ENCODE results near the gene PHC2. TPM values are rescaled to one million over a fixed set of nuclear protein-coding genes. Genes with fewer than 3 reads are reported as not detected.

The PHC2 gene
- total RNA-seq, 1 donor from 2014 or later: 84.7 TPM

DNA sequence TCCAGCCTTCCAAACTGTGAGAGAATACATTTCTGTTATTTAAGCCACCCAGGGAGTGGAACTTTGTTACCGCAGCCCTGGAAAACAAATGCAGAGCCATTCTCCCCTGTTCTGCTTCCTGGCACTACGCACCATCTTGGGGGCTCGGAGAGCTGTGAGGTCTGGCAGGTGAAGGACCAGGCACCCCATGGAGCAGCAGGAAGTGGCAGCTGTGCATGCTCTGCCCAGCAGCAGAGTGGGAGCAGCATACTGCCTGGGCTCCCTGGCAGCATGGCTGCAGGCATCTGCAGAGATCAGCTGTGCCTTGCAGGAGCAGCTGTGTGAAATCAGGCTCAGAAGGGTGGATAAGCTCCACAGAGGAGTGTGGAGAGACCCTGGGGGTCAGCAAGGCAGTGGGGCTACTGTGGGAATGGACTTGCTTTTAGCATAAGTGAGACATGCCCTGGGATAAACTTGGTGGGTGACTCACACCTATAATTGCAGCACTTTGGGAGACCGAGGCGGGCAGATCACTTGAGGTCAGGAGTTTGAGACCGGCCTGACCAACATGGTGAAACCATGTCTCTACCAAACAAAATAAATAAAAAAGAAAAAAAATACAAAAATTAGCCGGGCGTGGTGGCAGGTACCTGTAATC, 23.9 kb upstream of the PHC2 start:
- DNase-seq (ENCODE audit: low read depth, low spot score): no peak

DNA sequence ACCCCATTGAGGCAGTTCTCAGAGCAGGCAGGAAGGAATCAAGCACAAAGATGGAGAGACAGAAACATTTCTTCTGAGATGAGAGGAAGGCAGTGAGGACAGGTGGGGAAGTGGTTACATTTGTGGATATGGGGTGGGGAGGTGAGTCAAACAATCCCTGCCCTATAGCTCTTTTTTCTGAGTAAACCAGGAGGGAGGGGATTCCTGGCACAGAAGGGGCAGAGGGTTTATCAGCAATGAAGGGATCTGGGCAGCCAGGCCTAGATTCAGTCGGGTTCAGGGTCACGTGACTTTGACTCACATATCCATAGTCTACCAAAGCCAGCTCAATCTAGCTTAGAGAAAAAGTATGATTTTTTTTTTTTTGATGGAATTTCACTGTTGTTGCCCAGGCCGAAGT, 15.7 kb upstream of the PHC2 start:
- no peak for DNase-seq (ENCODE audit: low read depth, low spot score)

GRCh38 chr1:33445108-33445507, 14.2 kb upstream of the PHC2 start:
- DNase-seq (ENCODE audit: low read depth, low spot score): no peak

DNA sequence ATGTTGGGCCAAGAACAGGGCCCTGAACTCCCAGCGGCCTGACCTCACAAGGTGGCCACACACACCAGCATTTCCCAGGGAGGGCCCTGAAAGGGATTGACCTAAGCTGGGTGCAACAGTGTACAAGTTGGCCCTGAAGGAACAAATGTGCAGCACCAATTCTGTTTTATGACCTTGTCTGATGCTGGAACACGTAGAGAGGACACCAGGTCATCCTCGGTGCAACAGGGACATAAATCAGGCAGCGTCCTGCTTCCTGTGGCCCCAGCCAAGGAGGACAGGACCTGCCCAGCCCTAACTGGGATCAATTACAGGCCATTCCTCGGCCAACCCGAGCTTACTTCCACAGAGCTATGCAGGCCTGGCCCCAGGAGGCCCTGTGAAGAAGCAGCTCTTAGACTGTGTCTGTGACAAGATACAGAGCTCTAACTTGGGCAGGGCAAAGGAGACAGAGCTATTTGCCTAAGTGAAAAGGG, 12.8 kb upstream of the PHC2 start:
- no peak for DNase-seq (ENCODE audit: low read depth, low spot score)

DNA sequence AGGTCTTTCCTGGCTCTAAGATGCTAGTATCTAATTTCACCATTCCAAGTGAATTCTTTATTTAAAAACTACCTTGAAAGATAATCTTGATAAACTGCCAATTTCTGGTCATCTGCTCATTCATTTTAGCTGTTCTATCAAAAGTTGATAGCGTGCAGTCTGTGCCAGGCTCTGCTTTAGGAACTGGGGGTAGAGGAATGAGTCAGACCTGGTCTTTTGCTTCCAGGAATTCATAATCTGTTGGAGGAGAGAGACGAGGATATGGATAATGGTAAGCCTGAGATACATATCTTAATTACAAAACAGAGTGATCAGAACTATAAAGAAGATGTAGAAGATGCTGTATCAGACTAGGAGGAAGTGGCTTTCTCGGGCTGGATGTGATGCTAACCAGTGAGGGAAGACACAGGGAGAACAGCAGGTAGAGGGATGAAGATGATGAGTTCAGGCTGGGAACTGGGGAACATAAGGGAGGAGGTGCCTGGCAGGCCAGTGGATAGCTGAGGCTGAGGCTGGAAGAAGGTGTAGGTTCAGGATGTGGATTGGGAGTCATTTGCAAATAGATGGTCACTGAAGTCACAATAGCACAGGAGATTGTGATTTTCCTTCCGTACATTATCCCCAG, 12.3 kb upstream of the PHC2 start:
- DNase-seq (ENCODE audit: low read depth, low spot score): peak; percentile 8

- no peak for DNase-seq (ENCODE audit: low read depth, low spot score)
Observed at GRCh38 chr1:33442141-33442540, 11.2 kb upstream of the PHC2 start.

DNA sequence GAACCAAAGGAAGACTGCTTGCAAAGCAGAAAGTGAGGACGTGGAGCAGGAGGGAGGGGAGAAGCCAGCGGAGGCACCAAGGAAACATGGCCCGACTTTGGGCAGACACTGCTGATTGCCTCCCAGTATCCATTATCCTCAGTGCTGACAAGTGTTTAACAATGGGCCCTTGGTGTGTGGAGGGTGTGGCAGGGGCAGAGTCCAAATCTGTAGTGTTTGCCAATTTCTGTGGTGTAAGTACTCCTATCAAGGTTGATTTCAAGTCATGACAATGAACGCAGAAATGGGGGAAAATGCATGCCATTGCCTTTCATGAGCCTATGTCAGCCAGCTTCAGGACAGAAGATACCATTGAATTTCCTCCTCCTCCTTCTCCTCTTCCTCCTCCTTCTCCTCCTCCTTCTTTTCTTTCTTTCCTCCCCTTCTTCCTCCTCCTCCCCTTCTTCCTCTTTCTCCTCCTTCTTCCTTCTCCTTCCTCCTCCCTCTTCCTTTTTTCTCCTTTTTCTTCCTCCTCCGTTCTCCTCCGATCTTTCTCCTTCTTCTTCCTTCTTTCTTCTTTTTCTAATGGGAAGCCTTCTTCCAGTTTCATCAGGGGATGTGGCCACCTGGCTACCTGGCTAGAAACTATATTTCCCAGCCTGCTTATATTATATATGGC, 10.3 kb upstream of the PHC2 start:
- no peak for DNase-seq (ENCODE audit: low read depth, low spot score)

DNA sequence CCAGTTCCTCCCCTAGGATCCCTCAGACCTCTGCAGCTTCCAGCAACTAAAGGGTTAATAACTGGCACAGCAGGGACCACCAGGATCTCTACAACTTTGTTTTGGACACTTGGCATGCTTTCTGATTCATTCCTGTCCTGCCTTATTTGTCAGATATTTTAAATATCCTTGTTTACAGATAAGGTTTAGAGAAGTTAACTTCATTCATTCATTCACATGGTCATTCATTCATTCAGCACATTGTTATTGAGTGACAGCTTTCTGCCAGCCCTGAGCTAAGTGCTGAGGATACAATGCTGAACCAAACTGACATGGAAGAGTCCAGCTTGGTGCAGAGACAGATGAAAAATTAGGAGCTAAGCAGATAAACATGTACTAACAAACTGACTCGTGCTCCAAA, 8.8 kb upstream of the PHC2 start:
- DNase-seq (ENCODE audit: low read depth, low spot score): no peak

DNA sequence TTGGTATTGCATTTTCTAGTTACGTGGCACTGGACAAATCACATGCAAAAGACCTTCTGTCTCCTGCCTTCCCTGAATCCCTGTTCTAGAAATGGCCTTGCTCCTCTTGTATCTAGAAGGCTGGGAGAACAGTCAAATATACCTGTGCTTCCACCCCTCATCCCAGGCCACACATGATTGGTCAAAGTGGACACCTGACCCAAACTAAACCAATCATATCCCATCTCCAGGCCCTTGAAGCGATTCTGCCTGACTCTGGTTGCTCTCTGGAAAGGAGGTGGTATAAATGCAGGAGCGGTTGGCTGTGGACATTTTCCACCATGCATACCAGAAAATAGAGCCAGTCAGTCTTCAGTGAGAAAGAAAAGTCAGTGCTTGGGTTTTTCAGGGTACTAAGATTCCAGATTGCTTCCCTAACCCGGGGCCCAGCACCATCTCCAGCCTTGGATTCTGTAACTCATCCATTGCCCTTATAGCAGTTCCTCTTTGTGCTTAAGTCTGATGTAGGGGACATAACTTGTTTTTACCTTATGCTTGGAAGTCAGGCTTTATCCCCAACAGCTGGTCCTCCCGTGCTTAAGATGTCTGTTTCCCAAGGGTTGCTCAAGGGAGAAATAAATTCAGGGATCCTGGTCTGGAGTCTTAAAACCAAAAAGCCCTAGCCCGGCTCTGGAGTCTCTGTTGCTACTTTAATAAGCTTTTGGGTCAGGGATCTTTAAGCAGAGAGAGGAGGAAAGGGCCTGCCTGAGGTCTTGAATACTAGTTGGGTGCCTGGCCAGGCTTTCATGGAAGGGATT, 7.7 kb upstream of the PHC2 start:
- no peak for DNase-seq (ENCODE audit: low read depth, low spot score)

DNA sequence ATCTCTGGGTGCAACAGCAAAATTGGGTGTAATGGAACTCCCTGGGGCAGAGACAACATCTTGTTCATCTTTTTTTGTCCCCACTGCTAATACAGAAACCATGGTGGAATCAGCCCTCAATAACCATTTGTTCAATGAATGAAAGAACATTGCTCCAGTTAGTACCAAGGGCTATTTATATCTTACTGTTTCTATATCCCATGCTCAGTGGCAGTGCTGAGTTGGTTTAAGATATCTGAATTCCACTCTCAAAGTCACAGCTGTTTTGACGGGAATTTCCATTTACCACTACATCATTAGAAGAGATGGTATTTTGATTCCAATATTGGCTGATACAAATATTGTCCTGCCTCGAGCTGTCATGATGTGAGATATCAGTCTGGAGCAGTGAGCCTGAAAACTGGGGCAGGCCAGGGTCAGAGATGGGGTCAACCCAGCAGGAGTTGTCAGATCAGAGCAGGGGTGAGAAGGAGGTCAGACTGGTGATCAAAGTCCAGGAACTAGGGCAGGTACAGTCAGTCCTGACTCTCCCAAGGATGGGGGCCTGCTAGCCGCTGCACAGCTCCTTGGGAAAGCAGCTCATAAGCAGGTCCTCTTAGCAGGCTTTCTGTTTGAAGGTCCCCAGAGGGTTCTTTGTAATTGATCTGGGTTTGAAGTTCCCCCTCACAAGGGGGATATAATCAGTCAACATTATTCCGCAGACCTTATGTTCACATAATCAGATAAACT, 5.8 kb upstream of the PHC2 start:
- no peak for DNase-seq (ENCODE audit: low read depth, low spot score)

DNA sequence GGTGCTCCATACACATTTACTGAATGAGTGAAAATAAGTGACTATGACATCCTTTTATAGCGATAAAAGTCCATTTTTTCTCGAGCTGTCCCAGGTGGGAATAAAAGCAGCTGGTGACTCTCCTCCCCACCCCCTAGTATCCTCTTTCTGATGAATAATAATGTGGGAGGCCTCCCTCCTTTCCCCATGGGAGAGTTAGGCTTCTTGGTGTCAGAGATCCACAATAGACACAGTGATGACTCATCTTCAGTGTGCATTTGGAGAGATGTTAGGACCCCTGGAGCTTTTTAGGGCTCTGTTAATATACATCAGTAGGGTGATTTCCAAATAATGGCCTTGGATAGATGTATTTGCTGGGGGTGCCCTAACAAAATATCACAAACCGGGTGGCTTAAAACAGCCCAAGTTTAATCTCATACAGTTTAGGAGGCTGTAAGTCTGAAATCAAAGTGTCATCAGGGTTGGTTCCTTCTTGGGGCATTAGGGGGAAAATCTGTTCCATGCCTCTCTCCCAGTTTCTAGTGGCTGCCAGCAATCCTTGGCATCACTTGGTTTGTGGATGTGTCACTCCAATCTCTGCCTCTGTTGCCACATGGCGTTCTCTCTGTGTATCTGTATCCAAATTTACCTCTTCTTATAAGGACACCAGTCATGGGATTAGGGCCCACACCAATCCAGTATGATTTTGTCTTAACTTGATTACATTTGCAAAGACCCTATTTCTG, 4.4 kb upstream of the PHC2 start:
- DNase-seq (ENCODE audit: low read depth, low spot score): no peak

- no peak for DNase-seq (ENCODE audit: low read depth, low spot score)
Observed at GRCh38 chr1:33434363-33434750, 3.5 kb upstream of the PHC2 start.

- peak; percentile 73 for DNase-seq (ENCODE audit: low read depth, low spot score)
Observed at GRCh38 chr1:33433509-33434362, 2.8 kb upstream of the PHC2 start.

- DNase-seq (ENCODE audit: low read depth, low spot score): no peak
Observed at GRCh38 chr1:33429856-33430691, 821 bp downstream of the PHC2 start.

- no peak for DNase-seq (ENCODE audit: low read depth, low spot score)
Observed at GRCh38 chr1:33429332-33429731, 1.6 kb downstream of the PHC2 start.

GRCh38 chr1:33428661-33429060, 2.2 kb downstream of the PHC2 start:
- DNase-seq (ENCODE audit: low read depth, low spot score): no peak

- DNase-seq (ENCODE audit: low read depth, low spot score): no peak
Observed at GRCh38 chr1:33426916-33427315, 4.0 kb downstream of the PHC2 start.

DNA sequence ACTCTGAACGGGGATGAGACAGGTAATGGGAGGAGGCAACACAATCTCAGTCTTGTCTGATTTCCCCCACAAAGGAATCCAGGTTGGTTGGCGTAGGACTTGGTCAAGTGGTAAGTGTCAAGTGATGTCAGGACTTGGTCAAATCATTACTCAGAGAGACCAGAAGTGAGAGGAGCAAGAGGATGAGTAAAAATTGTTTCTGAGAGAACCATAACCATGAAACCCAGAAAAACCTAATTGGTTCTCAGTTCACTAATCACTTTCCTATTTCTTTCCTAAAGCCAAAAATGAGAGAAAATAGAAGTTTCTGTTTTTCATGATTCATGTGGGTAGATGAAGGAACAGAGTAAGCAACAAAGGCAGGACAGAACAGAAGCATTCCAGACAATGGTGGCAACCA, 5.0 kb downstream of the PHC2 start:
- DNase-seq (ENCODE audit: low read depth, low spot score): no peak

DNA sequence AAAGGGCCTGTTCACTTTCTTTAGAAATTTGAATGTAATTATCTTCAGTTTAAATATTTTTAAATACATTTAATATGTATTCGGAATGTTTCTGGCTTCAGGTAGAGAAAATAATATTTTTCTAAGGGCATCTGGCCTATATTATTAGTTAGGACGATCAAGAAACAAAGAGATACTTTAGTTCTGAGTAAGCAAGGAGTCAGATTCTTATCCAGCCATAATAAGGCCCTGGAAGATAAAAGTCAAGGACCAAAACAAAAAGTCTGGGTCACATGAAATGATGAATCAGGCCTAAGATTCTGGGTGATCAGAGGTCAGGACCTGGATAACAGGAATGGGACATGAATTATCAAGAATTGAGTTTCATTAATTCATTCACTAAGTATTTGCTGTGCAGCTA, 6.3 kb downstream of the PHC2 start:
- no peak for DNase-seq (ENCODE audit: low read depth, low spot score)
